MCF 10A (cell line): ENCODE measurements around the gene TMEM175. TPM values are rescaled to one million over a fixed set of nuclear protein-coding genes. Genes with fewer than 3 reads are reported as not detected.

Experiments used
- BruUV-seq: library from RNA; stranded (reverse); fragments of 400-500 nt; replicated peaks from 2 replicates; lab custom pipeline; 2021; lab: Mats Ljungman, UMichigan
- CTCF ChIA-PET: fragments of 300-600 bp; sonication (Branson Sonifier 250); formaldehyde crosslinking; extraction: SDS; loops from one replicate; lab custom pipeline; 2021; ENCODE audit warnings: antibody characterized with exemption, inconsistent platforms; lab: Yijun Ruan, JAX
- POLR2A ChIA-PET: fragments of 300-600, 350-650 bp; sonication (Branson Sonifier 250); formaldehyde crosslinking; extraction: SDS; loops from one replicate; lab custom pipeline; 2020; ENCODE audit warnings: antibody characterized with exemption, inconsistent platforms; lab: Yijun Ruan, JAX
- DNase-seq: peaks from one replicate; pipeline ENCODE4 v3.0.0-alpha.2; 2018; ENCODE audit not compliant: unreplicated experiment
- H3K27ac Mint-ChIP-seq: one replicate; pipeline ENCODE4 v1.8.0; 2022; ENCODE audit warnings: mild to moderate bottlenecking, low read depth, mixed read lengths; ENCODE audit not compliant: unreplicated experiment
- H3K27me3 Mint-ChIP-seq: one replicate; pipeline ENCODE4 v1.8.0; 2022; ENCODE audit warnings: mixed read lengths; ENCODE audit not compliant: insufficient read depth, unreplicated experiment
- H3K36me3 Mint-ChIP-seq: one replicate; pipeline ENCODE4 v1.8.0; 2022; ENCODE audit warnings: mild to moderate bottlenecking, moderate library complexity, mixed read lengths; ENCODE audit not compliant: insufficient read depth, unreplicated experiment
- H3K4me1 Mint-ChIP-seq: one replicate; pipeline ENCODE4 v1.8.0; 2022; ENCODE audit warnings: mixed read lengths; ENCODE audit not compliant: insufficient read depth, unreplicated experiment
- H3K4me3 Mint-ChIP-seq: one replicate; pipeline ENCODE4 v1.8.0; 2022; ENCODE audit warnings: mild to moderate bottlenecking, moderate library complexity, mixed read lengths; ENCODE audit not compliant: unreplicated experiment
- H3K9me3 Mint-ChIP-seq: one replicate; pipeline ENCODE4 v1.8.0; 2022; ENCODE audit warnings: mixed read lengths; ENCODE audit not compliant: unreplicated experiment
- intact Hi-C: fragments of 100-400 bp; cut with micrococcal nuclease; formaldehyde crosslinking; loops from 2 replicates; pipeline ENCODE4 v1.14.1; 2022
- total RNA-seq: library from RNA; stranded (reverse); gene quantifications from 2 replicates; pipeline ENCODE4 v1.2.3, GENCODE V29; 2022
- TF ChIP-seq, protein P1 (sequence below): fragments of 200-600 bp; IDR thresholded peaks from one replicate; pipeline ENCODE4 v1.8.0; 2022; ENCODE audit warnings: antibody characterized with exemption, mild to moderate bottlenecking; ENCODE audit not compliant: unreplicated experiment

The TMEM175 gene
- total RNA-seq, 1 experiment from 2014 or later, result 28.9 TPM

DNA sequence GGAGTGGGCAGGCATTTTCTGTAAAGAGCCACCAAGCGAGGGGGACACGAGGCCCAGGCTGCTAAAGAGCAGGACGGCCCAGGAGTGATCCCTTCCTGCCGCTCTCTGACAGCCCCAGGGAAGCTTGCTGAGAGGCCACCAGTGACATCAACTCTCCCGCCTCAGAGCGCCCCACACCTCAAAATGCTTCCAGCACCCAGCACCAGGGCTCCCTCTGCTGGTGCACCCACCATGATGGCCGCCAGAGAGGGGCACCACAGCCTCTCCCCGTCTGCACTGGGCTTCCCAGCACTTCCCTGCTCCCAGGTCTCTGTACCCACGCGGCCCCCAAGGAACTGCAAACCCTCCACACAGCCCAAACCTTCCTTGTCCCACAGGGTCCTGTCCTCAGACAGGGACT, 40.5 kb upstream of the TMEM175 start:
- Mint-ChIP-seq H3K4me3 (no peak overlapping the region), H3K36me3 (peaks cover 34% of the 10 kb centered on the region), H3K4me1 (no peaks in the 10 kb centered on the region), H3K27ac (no peak overlapping the region), H3K9me3 (no peaks in the 10 kb centered on the region), H3K27me3 (no peaks in the 10 kb centered on the region)
- ChIA-PET POLR2A (no interaction called here), CTCF (no interaction called here)
- TF ChIP-seq, protein P1, sequence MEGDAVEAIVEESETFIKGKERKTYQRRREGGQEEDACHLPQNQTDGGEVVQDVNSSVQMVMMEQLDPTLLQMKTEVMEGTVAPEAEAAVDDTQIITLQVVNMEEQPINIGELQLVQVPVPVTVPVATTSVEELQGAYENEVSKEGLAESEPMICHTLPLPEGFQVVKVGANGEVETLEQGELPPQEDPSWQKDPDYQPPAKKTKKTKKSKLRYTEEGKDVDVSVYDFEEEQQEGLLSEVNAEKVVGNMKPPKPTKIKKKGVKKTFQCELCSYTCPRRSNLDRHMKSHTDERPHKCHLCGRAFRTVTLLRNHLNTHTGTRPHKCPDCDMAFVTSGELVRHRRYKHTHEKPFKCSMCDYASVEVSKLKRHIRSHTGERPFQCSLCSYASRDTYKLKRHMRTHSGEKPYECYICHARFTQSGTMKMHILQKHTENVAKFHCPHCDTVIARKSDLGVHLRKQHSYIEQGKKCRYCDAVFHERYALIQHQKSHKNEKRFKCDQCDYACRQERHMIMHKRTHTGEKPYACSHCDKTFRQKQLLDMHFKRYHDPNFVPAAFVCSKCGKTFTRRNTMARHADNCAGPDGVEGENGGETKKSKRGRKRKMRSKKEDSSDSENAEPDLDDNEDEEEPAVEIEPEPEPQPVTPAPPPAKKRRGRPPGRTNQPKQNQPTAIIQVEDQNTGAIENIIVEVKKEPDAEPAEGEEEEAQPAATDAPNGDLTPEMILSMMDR, result no peak
- intact Hi-C loops, result no loop called here
- BruUV-seq, result no TSS peak
- peak; percentile 6 for DNase-seq

- DNase-seq, result no peak
- CTCF ChIA-PET, result interaction anchor here (0.7 kb wide), 1 partner anchor 45 kb away, joined by 3 read pairs; no protein-coding TSS in a partner anchor
- TF ChIP-seq, protein P1, result no peak
- Mint-ChIP-seq H3K4me3 (no peak overlapping the region), H3K36me3 (peaks cover 37% of the 10 kb centered on the region), H3K9me3 (no peaks in the 10 kb centered on the region), H3K27ac (no peak overlapping the region), H3K4me1 (no peaks in the 10 kb centered on the region), H3K27me3 (no peaks in the 10 kb centered on the region)
- POLR2A ChIA-PET, result no interaction called here
- intact Hi-C loops, result no loop called here
- no TSS peak for BruUV-seq
Measured at GRCh38 chr4:892780-893179, 39.5 kb upstream of the TMEM175 start.

DNA sequence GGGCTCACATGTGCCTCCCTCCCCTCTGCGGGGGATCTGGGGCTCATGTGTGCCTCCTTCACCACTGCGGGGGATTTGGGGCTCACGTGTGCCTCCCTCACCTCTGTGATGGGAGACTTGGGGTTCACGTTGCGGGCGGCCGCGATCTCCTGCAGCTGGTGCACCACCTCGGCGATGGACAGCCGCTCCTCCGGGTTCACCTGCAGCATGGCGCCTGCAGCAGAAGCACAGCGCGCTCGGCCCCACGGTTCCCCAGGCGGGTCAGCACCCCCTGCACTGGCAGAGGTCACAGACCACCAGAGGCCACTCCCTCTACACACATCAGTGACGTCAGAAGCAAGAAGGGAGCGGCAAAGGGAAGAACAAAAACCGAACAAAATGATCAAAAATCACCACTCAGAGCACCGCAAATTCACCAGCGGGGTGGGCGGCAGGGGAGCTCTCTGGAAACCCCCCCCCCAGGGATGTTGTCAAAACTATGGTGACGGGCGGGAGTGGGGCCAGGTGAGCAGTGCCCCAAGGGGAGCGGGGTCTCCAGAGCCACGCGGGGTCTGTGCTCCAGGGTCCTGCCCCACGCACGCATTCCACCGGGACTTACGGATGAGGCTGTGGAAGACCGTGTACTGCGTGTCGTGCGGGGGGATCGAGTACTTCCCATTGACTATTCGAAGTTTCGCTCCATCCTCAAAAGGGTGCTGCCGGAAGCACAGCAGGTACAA, 38.8 kb upstream of the TMEM175 start:
- no peaks in the 10 kb centered on the region for H3K9me3 Mint-ChIP-seq
- POLR2A ChIA-PET, result no interaction called here
- CTCF ChIA-PET, result interaction anchor here (0.7 kb wide), 1 partner anchor 45 kb away, joined by 3 read pairs; no protein-coding TSS in a partner anchor
- no peaks in the 10 kb centered on the region for H3K27me3 Mint-ChIP-seq
- BruUV-seq, result no TSS peak
- intact Hi-C loops, result no loop called here
- H3K27ac Mint-ChIP-seq, result no peak overlapping the region
- H3K4me3 Mint-ChIP-seq, result no peak overlapping the region
- TF ChIP-seq, protein P1, result no peak
- peaks cover 40% of the 10 kb centered on the region for H3K36me3 Mint-ChIP-seq
- H3K4me1 Mint-ChIP-seq, result no peaks in the 10 kb centered on the region
- no peak for DNase-seq

DNA sequence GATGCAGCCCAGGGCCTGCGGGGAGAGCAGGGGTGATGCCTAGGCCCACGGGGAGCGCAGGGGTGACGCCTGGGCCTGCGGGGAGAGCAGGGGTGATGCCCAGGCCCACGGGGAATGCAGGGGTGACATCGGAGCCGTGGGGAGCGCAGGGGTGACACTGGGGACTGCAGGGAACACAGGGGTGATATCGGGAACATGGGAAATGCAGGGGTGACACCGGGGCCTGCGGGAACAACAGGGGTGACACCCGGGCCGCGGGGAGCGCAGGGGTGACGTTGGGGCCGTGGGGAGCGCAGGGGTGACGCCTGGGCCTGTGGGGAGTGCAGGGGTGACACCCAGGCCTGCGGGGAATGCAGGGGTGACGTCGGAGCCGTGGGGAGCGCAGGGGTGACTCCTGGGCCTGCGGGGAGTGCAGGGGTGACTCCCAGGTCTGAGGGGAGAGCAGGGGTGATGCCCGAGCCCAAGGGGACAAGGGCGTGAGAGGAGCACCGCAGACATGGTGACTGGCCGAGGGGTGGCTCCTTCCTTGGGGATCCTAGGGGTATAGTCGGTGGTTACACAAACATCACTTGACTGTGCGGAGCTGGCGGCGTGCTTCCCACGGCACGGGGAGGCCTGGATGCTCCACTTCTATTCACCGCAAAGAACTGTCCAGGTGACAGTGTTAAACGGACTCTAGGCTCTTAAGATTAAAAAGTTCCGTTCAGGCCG, 38.1 kb upstream of the TMEM175 start:
- Mint-ChIP-seq H3K27me3 (no peaks in the 10 kb centered on the region), H3K9me3 (no peaks in the 10 kb centered on the region), H3K4me1 (no peaks in the 10 kb centered on the region), H3K4me3 (no peak overlapping the region), H3K36me3 (peaks cover 42% of the 10 kb centered on the region), H3K27ac (no peak overlapping the region)
- TF ChIP-seq, protein P1, result no peak
- no TSS peak for BruUV-seq
- intact Hi-C loops, result no loop called here
- DNase-seq, result no peak
- ChIA-PET CTCF (no interaction called here), POLR2A (no interaction called here)
